Erythroblast (primary cell): ENCODE results near the gene RFX7.
A peak's percentile ranks its signal among the peaks of the same experiment; 100 is the strongest.
"Not testable (repeated sequence)": the region's sequence is repeated elsewhere in the genome, so short reads cannot be mapped to it uniquely, and the experiment has no call there.

Experiments
- DNase-seq, 2 experiments: peaks; one replicate each; lab custom pipeline; 2025; lab: John Stamatoyannopoulos, UW
- GATA1 ChIP-seq: IDR thresholded peaks from 2 replicates; pipeline ENCODE4 v1.6.1; 2011; ENCODE audit warnings: low read depth, mild to moderate bottlenecking, control low read depth, low read length, moderate library complexity
- POLR2A ChIP-seq: IDR thresholded peaks from 2 replicates; pipeline ENCODE4 v1.6.1; 2011; ENCODE audit warnings: mild to moderate bottlenecking, low read length

The RFX7 gene

DNA sequence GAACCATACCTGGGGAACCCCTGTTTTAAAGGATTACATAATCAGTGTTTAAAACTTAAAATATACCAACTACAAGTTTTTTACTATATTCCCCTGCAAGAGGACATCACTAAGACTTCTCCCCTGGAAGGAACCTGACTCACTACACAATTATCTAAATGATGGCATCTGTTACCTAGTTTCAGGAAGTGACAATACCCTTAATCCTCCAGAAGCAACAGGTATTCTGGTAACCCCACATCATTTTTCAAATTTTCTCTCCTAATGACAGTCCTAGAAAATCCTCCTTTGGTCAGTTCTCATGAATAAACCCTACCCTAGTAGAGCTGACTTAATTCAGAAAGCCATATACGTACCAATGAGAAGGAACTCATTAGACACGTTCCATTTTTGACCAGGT, 78.4 kb downstream of the RFX7 start:
- TF ChIP-seq GATA1 (no peak), POLR2A (no peak)

DNA sequence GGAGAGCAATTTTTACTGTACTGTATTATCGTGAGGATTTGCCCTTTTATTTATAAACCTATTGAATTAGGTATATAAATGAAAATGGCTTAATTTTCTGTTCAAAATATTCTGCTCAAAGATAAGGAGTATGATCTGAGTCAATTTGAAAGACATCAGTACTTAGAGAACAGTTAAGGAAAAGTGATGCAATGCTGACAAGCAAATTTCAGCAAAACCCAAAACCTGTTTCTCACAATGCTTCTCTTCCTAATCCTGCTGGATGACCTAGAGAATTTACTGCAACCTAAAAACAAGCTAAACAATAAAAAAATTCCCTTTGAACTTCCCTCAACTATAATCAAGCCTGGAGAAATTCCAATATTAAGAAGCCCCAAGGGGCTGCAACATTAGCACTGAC, 82.7 kb downstream of the RFX7 start:
- no peak for TF ChIP-seq POLR2A
- DNase-seq = peak in 1 of 2 experiments; percentile 27

More for the DNA sequence above, 78.4 kb downstream of the RFX7 start:
- DNase-seq = no peak

DNA sequence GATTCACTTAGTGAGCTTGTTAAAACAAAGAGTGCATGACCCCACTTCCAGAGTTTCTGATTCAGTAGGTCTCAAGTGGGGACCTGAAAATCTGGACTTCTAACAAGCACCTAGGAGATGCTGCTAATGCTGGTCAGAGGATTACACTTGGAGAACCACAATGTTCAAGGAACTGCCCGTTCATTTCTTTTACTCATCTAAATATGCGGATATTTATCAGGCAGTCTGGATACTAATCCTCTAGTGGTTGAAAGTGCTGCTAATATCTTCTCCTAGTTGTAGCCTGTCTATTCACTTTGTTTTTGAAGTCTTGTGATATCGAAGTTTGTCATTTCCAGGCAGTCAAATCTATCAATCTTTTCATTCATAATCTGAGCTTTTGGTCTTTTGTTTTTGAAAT, 86.8 kb downstream of the RFX7 start:
- TF ChIP-seq POLR2A (no peak), GATA1 (no peak)
- no peak for DNase-seq

- DNase-seq = not testable (repeated sequence)
Observed at GRCh38 chr15:56155278-56155677, 88.4 kb downstream of the RFX7 start.

- not testable (repeated sequence) for DNase-seq
Observed at GRCh38 chr15:56154768-56155167, 88.9 kb downstream of the RFX7 start.

GRCh38 chr15:56150204-56150603, 93.5 kb downstream of the RFX7 start:
- DNase-seq = no peak
- TF ChIP-seq GATA1 = no peak
- TF ChIP-seq POLR2A = no peak

DNA sequence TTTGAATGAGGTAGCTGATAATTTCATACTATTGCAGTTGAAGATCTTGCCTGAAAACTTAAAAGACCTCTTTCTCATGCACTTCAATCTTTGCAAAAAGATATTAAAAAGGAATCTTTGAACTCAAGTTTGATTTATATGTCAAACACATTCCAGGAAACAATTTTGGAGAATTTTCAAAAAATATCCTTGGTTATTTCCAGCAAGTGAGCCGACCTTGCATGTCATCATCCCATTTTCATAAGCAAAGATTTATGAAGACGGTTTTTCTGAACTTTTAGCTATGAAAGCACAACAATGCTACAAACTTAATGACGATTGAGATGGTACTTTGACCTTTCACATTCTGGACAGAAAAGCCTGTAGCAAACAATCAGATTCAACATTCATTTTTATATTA, 95.6 kb downstream of the RFX7 start:
- DNase-seq = no peak

GRCh38 chr15:56146756-56147155, 96.9 kb downstream of the RFX7 start:
- TF ChIP-seq GATA1 (no peak), POLR2A (no peak)
- DNase-seq = no peak

More for the DNA sequence above, 95.6 kb downstream of the RFX7 start:
- TF ChIP-seq GATA1 (no peak), POLR2A (no peak)

- TF ChIP-seq GATA1 = no peak
- DNase-seq = no peak
Observed at GRCh38 chr15:56128081-56128480, 115.6 kb downstream of the RFX7 start.

DNA sequence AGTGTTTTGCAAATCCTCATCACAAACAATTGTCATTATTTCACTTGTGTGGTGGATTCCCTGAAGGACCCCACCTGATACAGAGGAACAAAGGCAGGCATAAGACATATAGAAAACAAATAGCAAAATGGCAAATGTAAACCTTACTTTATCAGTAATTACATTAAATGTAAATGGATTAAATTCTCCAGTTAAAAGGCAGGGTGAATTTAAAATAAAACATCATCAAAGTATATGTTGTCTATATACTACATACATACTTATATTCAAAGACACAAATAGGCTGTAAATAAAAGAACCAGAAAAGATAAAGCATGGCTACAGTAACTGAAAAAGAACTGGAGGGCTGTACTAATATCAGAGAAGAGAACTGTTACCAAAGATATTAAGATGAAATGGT, 117.3 kb downstream of the RFX7 start:
- no peak for TF ChIP-seq GATA1
- no peak for TF ChIP-seq POLR2A
- no peak for DNase-seq

GRCh38 chr15:56124391-56124790, 119.3 kb downstream of the RFX7 start:
- no peak for DNase-seq

GRCh38 chr15:56105855-56106254, 137.8 kb downstream of the RFX7 start:
- no peak for DNase-seq
- TF ChIP-seq GATA1 = no peak
- TF ChIP-seq POLR2A = no peak

More at GRCh38 chr15:56124391-56124790, 119.3 kb downstream of the RFX7 start:
- TF ChIP-seq GATA1 = no peak
- TF ChIP-seq POLR2A = no peak

- no peak for DNase-seq
- no peak for TF ChIP-seq GATA1
- TF ChIP-seq POLR2A = no peak
Observed at GRCh38 chr15:56102441-56102840, 141.2 kb downstream of the RFX7 start.

DNA sequence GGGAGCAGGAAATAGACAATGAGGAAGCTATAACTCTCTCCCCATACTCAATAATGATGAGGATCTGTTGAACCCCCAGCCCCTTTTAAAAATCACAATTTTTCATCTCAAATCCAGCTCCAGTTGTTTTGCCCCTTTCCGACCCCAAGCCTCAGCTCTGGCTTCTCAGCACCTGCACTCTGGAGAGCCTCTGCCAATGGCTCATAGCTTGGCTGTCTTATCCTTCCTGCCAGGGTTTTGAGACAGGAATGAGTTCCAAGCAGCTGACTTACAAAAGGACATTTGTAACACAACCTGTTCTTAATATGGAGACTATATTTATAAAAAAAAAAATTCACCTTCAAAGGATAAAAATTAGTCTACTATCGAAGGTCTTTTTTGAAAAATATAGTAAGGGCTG, 144.4 kb downstream of the RFX7 start:
- DNase-seq = no peak
- TF ChIP-seq POLR2A (no peak), GATA1 (no peak)

GRCh38 chr15:56098195-56098863, 145.3 kb downstream of the RFX7 start:
- no peak for DNase-seq
- TF ChIP-seq POLR2A (no peak), GATA1 (no peak)

- no peak for TF ChIP-seq POLR2A
- TF ChIP-seq GATA1 = no peak
- DNase-seq = no peak
Observed at GRCh38 chr15:56095406-56095805, 148.3 kb downstream of the RFX7 start.

- peak in 1 of 2 experiments; percentile 6 for DNase-seq
- TF ChIP-seq GATA1 (no peak), POLR2A (no peak)
Observed at GRCh38 chr15:56094171-56094570, 149.5 kb downstream of the RFX7 start.
